Measurements from ENCODE around the gene R3HDM2. TPM values are rescaled to one million over a fixed set of nuclear protein-coding genes. Genes with fewer than 3 reads are reported as not detected.
A peak's percentile ranks its signal among the peaks of the same experiment; 100 is the strongest.

The R3HDM2 gene
- total and polyA plus RNA-seq, 2 of the 13 experiments (the other 11 are each of a cell fraction or from before 2014, with no cell fraction given): 11.1 to 23.5 TPM

DNA sequence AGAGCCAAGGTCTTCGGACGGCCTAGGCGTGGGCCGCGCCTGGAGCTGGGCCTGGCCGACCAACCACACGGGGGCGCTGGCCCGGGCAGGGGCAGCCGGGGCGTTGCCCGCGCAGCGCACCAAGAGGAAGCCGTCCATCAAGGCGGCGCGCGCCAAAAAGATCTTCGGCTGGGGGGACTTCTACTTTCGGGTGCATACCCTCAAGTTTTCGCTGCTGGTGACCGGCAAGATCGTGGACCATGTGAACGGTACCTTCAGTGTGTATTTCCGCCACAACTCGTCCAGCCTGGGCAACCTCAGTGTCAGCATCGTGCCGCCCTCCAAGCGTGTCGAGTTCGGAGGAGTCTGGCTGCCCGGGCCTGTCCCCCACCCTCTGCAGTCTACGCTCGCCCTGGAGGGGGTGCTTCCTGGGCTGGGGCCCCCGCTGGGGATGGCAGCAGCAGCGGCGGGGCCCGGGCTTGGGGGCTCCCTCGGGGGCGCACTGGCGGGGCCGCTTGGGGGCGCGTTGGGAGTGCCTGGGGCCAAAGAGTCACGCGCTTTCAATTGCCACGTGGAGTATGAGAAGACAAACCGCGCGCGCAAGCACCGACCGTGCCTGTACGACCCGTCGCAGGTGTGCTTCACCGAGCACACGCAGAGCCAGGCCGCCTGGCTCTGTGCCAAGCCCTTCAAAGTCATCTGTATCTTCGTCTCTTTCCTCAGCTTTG is 205.7 kb downstream of the R3HDM2 start (continued):
- TF ChIP-seq, protein P1, sequence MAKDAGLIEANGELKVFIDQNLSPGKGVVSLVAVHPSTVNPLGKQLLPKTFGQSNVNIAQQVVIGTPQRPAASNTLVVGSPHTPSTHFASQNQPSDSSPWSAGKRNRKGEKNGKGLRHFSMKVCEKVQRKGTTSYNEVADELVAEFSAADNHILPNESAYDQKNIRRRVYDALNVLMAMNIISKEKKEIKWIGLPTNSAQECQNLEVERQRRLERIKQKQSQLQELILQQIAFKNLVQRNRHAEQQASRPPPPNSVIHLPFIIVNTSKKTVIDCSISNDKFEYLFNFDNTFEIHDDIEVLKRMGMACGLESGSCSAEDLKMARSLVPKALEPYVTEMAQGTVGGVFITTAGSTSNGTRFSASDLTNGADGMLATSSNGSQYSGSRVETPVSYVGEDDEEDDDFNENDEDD (CRISPR knock-in tag; IDR thresholded peaks at IDR 0.05; ENCODE audit: borderline replicate concordance): peak; percentile 12; the same call in 1 of the 2 replicates
- no peak for TF ChIP-seq MTA3 (CRISPR knock-in tag; IDR thresholded peaks at IDR 0.05)
- no peak for TF ChIP-seq RCOR2 (CRISPR knock-in tag; IDR thresholded peaks at IDR 0.05)
- TF ChIP-seq ZNF547 (CRISPR knock-in tag; IDR thresholded peaks at IDR 0.05): no peak
- no peak for TF ChIP-seq AHR (CRISPR knock-in tag; IDR thresholded peaks at IDR 0.05)
- no peak for TF ChIP-seq ZBTB21 (CRISPR knock-in tag; IDR thresholded peaks at IDR 0.05)
- TF ChIP-seq HNRNPLL (IDR thresholded peaks at IDR 0.05; ENCODE audit: low read depth, low read length, poor library complexity, severe bottlenecking): no peak
- TF ChIP-seq, protein P2, sequence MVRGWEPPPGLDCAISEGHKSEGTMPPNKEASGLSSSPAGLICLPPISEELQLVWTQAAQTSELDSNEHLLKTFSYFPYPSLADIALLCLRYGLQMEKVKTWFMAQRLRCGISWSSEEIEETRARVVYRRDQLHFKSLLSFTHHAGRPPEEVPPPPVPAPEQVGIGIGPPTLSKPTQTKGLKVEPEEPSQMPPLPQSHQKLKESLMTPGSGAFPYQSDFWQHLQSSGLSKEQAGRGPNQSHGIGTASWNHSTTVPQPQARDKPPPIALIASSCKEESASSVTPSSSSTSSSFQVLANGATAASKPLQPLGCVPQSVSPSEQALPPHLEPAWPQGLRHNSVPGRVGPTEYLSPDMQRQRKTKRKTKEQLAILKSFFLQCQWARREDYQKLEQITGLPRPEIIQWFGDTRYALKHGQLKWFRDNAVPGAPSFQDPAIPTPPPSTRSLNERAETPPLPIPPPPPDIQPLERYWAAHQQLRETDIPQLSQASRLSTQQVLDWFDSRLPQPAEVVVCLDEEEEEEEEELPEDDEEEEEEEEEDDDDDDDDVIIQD (CRISPR knock-in tag; IDR thresholded peaks at IDR 0.05; ENCODE audit: low read depth): no peak
- TF ChIP-seq PAF1 (CRISPR knock-in tag; IDR thresholded peaks at IDR 0.05): no peak
- no peak for TF ChIP-seq BRD4 (CRISPR knock-in tag; IDR thresholded peaks at IDR 0.05)
- no peak for TF ChIP-seq SIN3B (IDR thresholded peaks at IDR 0.05; ENCODE audit: low read length)
- no peak for TF ChIP-seq NR2C2 (CRISPR knock-in tag; IDR thresholded peaks at IDR 0.05; ENCODE audit: borderline replicate concordance)
- no peak for TF ChIP-seq SP5 (CRISPR knock-in tag; IDR thresholded peaks at IDR 0.05; ENCODE audit: borderline replicate concordance, low read depth)
- TF ChIP-seq SYNCRIP (IDR thresholded peaks at IDR 0.05; ENCODE audit: insufficient read depth, low read depth, low read length): no peak
- TF ChIP-seq, protein P3, sequence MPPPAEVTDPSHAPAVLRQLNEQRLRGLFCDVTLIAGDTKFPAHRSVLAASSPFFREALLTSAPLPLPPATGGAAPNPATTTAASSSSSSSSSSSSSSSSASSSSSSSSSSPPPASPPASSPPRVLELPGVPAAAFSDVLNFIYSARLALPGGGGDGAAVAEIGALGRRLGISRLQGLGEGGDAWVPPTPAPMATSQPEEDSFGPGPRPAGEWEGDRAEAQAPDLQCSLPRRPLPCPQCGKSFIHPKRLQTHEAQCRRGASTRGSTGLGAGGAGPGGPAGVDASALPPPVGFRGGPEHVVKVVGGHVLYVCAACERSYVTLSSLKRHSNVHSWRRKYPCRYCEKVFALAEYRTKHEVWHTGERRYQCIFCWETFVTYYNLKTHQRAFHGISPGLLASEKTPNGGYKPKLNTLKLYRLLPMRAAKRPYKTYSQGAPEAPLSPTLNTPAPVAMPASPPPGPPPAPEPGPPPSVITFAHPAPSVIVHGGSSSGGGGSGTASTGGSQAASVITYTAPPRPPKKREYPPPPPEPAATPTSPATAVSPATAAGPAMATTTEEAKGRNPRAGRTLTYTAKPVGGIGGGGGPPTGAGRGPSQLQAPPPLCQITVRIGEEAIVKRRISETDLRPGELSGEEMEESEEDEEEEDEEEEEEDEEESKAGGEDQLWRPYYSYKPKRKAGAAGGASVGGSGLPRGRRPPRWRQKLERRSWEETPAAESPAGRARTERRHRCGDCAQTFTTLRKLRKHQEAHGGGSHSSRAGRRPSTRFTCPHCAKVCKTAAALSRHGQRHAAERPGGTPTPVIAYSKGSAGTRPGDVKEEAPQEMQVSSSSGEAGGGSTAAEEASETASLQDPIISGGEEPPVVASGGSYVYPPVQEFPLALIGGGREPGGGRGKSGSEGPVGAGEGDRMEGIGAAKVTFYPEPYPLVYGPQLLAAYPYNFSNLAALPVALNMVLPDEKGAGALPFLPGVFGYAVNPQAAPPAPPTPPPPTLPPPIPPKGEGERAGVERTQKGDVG (CRISPR knock-in tag; IDR thresholded peaks at IDR 0.05; ENCODE audit: borderline replicate concordance): no peak
- no peak for TF ChIP-seq EEA1 (CRISPR knock-in tag; IDR thresholded peaks at IDR 0.05; ENCODE audit: borderline replicate concordance)
- TF ChIP-seq TOE1 (CRISPR knock-in tag; IDR thresholded peaks at IDR 0.05): no peak
- TF ChIP-seq ZBTB38 (CRISPR knock-in tag; IDR thresholded peaks at IDR 0.05): peak; percentile 51; the same call in 1 of the 2 replicates
- no peak for TF ChIP-seq ZNF83 (CRISPR knock-in tag; IDR thresholded peaks at IDR 0.05; ENCODE audit: borderline replicate concordance)
- TF ChIP-seq, protein P4, sequence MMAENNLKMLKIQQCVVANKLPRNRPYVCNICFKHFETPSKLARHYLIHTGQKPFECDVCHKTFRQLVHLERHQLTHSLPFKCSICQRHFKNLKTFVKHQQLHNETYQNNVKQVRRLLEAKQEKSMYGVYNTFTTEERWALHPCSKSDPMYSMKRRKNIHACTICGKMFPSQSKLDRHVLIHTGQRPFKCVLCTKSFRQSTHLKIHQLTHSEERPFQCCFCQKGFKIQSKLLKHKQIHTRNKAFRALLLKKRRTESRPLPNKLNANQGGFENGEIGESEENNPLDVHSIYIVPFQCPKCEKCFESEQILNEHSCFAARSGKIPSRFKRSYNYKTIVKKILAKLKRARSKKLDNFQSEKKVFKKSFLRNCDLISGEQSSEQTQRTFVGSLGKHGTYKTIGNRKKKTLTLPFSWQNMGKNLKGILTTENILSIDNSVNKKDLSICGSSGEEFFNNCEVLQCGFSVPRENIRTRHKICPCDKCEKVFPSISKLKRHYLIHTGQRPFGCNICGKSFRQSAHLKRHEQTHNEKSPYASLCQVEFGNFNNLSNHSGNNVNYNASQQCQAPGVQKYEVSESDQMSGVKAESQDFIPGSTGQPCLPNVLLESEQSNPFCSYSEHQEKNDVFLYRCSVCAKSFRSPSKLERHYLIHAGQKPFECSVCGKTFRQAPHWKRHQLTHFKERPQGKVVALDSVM (CRISPR knock-in tag; IDR thresholded peaks at IDR 0.05): no peak
- TF ChIP-seq, protein P5, sequence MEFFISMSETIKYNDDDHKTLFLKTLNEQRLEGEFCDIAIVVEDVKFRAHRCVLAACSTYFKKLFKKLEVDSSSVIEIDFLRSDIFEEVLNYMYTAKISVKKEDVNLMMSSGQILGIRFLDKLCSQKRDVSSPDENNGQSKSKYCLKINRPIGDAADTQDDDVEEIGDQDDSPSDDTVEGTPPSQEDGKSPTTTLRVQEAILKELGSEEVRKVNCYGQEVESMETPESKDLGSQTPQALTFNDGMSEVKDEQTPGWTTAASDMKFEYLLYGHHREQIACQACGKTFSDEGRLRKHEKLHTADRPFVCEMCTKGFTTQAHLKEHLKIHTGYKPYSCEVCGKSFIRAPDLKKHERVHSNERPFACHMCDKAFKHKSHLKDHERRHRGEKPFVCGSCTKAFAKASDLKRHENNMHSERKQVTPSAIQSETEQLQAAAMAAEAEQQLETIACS (CRISPR knock-in tag; IDR thresholded peaks at IDR 0.05): peak; percentile 24; the same call in 1 of the 2 replicates
